ENCODE data around the gene MAL. TPM values are rescaled to one million over a fixed set of nuclear protein-coding genes. Genes with fewer than 3 reads are reported as not detected.

MAL gene
- total RNA-seq, 1 experiment from 2014 or later = 0.22 TPM

- no peak for TF ChIP-seq HMGA2 (CRISPR knock-in tag; IDR thresholded peaks at IDR 0.05)
- no peak for TF ChIP-seq E2F4 (CRISPR knock-in tag; IDR thresholded peaks at IDR 0.05; ENCODE audit: borderline replicate concordance, low read depth)
- ATAC-seq = no peak
- no peaks in the 10 kb centered on the region for H3K4me1 Mint-ChIP-seq
- no peaks in the 10 kb centered on the region for H3K9me3 Mint-ChIP-seq
- ChIA-PET POLR2A (no interaction called here), CTCF (no interaction called here)
- peaks cover 81% of the 10 kb centered on the region for H3K36me3 Mint-ChIP-seq
- no peaks in the 10 kb centered on the region for H3K27me3 Mint-ChIP-seq (ENCODE audit: low read depth)
- no peak overlapping the region for H3K27ac Mint-ChIP-seq
- no peak for DNase-seq (ENCODE audit: low spot score)
- no peak overlapping the region for H3K4me3 Mint-ChIP-seq
Observed at GRCh38 chr2:95099910-95100309, 74.4 kb downstream of the MAL start.

Other genes starting within 250 kb of the MAL start
- gene TEKT4, start 154.3 kb upstream of the MAL start, total RNA-seq (2021) = 0.18 TPM in 1 of 3 replicates, not detected in the others
- gene MRPS5, start 96.1 kb downstream of the MAL start, total RNA-seq (2021) = 60.4 to 70.3 TPM (median 62.2 TPM) in 3 replicates
- gene ZNF514, start 134.1 kb downstream of the MAL start, total RNA-seq (2021) = 18.0 to 19.3 TPM (median 18.2 TPM) in 3 replicates
- 2.4 to 3.5 TPM (median 3.4 TPM) in 3 replicates for gene ZNF2, start 140.1 kb downstream of the MAL start, total RNA-seq (2021)
- gene ZNF892, start 181.8 kb downstream of the MAL start, total RNA-seq (2021) = 9.4 to 10.8 TPM (median 10.3 TPM) in 3 replicates
- gene PROM2, start 248.7 kb downstream of the MAL start, total RNA-seq (2021) = 7.9 to 11.8 TPM (median 8.3 TPM) in 3 replicates